Mammary epithelial cell (primary cell): ENCODE measurements around the gene AUTS2.

Experiments used
- EZH2 ChIP-seq: IDR thresholded peaks from 2 replicates; pipeline ENCODE4 v1.6.1; 2012; ENCODE audit warnings: low read length, inconsistent platforms, borderline replicate concordance
- TF ChIP-seq, protein P1 (sequence below), 2 donors: IDR thresholded peaks in 1 of 2; conservative IDR thresholded peaks in 1 of 2; 2 replicates each; pipeline ENCODE4 v1.5.1; 2011 to 2012; ENCODE audit warnings: inconsistent platforms in 2 of 2, low read length in 2 of 2, mild to moderate bottlenecking in 2 of 2, control low read depth in 1 of 2, low read depth in 1 of 2; ENCODE audit not compliant: insufficient read depth in 1 of 2; ENCODE audit errors: extremely low read depth in 1 of 2

DNA sequence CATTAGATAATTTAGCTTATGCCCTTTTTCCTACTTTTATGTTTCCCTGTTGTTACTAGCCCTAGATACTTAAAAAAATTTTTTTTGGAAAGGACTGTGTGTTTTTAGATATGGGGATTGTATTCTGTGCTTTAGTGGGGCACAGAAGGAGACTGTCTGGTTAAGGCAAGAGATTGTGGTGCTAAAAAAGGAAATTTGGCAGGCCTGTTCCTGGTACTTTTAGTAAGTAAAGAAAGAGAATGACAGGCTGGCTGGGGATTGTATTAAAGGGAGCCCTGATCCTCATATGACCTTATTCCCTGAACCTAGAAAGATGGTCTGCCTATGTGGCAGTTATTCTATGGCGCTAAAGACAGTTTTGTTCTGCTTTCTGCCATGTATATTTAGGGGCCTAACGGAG lies 74.8 kb downstream of the AUTS2 start:
- TF ChIP-seq, protein P1, sequence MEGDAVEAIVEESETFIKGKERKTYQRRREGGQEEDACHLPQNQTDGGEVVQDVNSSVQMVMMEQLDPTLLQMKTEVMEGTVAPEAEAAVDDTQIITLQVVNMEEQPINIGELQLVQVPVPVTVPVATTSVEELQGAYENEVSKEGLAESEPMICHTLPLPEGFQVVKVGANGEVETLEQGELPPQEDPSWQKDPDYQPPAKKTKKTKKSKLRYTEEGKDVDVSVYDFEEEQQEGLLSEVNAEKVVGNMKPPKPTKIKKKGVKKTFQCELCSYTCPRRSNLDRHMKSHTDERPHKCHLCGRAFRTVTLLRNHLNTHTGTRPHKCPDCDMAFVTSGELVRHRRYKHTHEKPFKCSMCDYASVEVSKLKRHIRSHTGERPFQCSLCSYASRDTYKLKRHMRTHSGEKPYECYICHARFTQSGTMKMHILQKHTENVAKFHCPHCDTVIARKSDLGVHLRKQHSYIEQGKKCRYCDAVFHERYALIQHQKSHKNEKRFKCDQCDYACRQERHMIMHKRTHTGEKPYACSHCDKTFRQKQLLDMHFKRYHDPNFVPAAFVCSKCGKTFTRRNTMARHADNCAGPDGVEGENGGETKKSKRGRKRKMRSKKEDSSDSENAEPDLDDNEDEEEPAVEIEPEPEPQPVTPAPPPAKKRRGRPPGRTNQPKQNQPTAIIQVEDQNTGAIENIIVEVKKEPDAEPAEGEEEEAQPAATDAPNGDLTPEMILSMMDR (conservative IDR thresholded peaks at IDR 0.05 in 1 of 2, IDR thresholded peaks at IDR 0.05 in 1 of 2; ENCODE audit: extremely low read depth in 1 of 2, insufficient read depth in 1 of 2, low read depth in 1 of 2, low read length in 2 of 2), result no peak
- no peak for TF ChIP-seq EZH2
